Stimulated activated CD4-positive, alpha-beta T cell treated with anti-CD3 and anti-CD28 coated beads, Interleukin-4, amount 100 ng/mL, for 4 hours (primary cell): ENCODE measurements around the gene GDF11.
A peak's percentile ranks its signal among the peaks of the same experiment; 100 is the strongest.

Experiments
- DNase-seq, 2 experiments: peaks; one replicate each; pipeline ENCODE4 v3.0.0-alpha.2; 2020

GDF11 gene

DNA sequence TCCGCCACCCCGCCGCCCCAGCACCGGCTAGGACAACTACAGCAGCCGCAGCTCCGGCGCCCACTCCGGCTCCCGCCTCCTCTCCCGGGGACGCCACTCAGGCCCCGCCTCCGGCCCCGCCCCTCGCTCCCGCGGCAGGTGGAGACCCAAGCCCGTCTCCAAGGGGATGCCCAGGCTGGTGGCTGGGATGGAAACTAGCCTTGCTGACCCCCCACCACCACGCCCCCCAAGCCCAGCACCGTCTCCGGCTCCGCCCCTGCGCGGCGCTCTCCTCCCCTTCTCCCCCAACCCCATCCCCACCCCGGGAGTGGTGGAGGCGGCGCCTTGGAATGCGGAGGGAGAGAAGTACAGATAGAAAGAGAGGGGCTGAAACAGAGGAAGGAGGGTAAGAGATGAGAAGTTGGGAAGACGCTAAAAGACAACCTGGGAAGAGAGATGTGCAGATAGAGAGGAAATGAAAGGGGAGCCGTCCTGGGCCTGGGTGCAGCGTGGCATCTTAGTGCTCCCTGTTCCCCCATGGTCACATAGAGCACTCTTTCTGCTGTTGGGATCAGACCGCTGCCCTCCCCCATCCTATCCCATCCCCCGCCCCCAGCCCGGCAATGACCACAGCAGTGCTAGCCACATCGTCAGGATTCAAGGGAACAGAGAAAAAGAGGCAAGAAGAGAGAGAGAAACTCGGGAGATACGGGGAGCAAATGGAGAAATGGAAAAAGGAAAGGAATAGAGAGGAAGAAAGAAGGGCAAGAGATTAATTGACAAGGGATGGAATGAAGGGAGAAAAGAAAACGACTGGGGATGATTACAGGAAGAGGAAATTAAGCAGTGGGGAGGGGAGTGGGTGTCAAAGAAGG lies 34.9 kb upstream of the GDF11 start, which contains the start of gene ITGA7:
Gene ITGA7 (minus strand): TSS at position 64 of the 854 bp plus-strand sequence. CDS start 222 bp downstream, outside the sequence.
- DNase-seq, result peak; percentile 66 to 71

DNA sequence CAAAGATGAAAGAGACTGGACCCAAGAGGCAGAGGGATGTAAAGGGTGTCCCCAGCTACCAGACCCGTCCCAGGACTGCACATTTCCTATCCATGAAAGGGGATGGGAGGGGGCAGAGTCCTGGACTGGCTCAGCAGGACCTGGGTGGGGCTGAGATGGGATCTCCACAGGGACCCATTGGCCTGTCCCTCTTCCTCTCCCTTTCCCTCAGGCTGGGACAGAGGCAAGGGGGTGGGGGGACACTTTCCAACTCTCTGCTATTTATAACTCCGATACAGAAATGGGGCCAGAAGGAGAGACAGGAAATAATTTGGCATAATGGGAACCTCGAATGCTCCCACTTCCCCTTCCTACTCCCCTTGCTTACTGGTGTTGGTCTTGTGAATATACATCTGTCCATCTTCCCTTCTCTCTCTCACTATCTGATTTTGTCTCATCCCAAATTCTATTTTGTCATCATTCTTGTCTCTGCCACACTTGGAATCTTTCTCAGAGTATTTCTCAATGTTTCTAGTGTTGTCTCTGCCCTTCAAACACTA lies 34.2 kb upstream of the GDF11 start:
- no peak for DNase-seq

DNA sequence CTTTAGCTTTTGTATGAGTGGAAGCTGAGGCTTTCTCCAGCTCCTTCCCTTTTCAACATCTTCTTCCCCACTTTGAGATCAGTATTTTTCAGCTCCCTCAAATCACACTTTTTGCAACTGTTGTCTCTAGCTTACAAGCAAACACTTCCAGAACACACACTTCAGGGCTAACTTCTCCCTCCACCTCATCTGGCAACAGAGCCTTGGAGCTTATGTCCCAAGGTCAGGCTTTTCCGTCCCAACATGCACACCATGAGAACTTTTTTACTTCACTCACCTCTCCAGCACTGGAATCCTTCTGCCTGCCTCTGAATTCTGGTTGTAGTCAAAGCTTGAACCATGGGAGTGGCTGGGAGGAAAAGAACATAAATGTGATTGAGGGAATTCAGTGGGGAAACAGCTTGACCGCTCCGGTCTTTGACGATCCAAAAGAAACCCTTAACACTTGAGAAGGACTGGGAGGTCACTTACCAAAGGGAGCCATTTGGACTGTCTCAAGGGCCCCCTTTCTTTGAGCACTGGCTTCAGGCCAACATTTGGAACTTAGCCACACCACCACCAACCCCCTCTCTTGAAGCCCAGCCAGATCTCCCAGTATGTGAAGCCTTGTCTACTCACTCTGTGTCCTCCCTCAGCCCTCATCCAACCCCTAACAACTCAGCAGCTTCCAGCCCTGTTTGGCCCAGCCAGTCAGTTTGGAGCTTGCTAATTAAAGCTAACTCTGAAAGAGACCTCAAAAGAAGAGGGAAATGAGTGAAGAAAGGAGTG lies 31.0 kb upstream of the GDF11 start:
- no peak for DNase-seq

DNA sequence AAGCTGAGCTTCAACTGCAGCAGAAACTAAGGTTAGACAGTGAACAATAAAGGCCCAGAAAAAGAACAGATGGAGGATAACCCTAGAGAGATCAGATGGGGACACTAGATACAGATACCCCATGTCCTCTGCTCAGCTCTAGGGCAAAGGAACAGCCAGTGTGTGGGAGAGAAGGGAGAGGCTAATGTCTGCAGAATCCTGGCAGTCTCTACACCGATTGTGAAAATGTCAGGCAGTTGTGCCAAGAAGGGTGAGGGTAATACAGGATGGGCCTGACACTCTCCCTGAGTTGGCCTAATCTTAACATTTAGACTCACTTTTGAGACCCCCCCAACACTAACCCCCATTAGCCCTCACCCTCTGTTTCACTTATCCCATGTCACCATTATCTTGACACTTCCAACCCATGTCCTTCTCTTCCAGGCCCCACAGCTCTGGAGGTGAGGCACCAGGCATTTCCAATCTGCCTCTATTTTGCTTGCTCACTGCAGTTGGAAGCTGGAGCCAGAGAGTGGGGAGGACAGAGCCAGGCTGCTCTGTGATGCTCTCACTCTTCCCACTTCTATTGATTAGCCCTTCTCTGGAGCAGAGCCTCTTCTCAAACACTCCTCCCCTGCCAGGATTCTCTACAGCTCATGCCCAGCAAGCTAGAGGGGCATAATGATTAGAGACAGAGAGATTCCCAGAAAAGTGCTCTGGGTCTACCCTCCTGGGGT lies 30.1 kb upstream of the GDF11 start:
- no peak for DNase-seq

DNA sequence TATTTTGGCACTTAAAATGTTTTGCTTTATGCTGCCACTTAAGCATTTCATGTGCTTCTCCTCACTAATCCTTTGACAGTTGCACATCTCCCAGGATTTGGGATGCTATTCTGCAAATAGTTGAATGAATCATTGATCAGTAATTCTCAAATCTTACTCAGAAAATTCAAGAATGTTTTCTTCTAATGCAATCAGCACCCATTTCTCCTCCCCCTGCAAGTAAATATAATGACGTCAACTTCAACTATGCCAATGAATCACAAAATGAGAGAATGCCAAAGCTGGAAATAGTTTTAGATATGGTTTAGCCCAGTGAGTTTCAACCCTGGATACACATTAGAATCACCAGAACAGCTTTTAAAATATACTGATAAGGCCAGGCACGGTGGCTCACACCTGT lies 29.2 kb upstream of the GDF11 start:
- no peak for DNase-seq

DNA sequence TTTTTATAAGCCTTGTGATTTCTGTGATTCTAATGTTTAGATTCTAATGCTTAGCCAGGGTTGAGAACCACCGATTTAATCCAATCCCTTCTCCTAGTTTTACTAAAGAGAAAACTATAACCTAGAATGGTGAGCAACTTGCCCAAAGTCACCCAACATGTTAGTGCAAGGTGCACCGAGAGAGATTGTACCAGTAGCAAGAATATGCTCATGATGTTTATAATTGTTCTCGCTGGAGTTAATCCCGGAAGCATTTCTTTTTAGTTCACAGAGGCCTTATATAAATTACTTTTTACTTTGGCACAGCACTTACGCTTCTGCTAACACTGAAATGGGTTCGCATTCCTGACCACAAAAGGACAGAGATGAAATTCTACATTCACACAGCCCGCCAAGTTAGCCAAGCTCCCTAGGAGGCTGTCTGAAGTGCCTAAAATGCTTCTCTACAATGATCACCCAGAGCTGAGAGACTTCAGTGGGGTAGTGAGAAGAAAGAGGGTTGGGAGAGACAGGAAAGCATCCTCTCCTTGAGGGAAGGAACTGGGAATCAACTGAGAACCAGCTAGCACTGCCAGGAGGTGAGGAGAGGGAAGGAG lies 27.7 kb upstream of the GDF11 start:
- DNase-seq, result no peak

DNA sequence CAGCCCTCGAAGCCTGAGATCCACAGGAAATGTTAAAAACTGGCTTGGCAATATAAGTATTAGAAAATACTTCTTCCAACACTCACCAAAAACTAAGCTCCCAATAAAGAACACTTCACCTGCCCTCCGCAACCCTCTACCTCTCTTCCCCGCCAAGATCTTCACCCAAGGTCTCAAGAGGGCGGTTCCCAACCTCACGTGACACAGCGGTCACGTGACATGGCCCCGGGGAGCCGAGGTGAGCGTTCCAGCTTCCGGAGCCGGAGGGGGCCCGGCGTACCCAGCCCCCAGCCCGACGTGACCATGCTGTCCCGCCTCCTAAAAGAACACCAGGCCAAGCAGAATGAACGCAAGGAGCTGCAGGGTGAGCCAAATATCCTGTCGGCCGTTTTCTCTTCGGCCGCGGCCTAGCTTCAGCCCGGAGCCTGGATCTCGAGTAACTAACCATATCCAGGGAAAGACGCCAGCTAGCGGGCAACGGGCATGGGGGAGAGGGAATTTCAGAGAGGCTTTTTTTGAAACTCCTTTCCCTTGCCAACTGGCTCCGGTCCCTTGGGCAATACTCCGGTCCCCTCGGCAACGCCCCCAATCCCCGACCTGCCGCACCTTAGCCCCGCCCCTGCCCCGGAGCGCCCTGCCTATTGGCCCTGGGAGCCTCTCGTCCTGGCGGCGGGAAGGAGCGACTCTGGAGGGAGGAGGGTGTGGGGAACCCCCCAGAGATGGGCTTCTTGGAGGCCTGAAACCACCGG lies 26.9 kb upstream of the GDF11 start, which contains the start of gene BLOC1S1:
Gene BLOC1S1 (plus strand): TSS at position 214 of the 749 bp plus-strand sequence. CDS start 6 bp downstream, at position 220.
- DNase-seq, result peak; percentile 87 to 93

DNA sequence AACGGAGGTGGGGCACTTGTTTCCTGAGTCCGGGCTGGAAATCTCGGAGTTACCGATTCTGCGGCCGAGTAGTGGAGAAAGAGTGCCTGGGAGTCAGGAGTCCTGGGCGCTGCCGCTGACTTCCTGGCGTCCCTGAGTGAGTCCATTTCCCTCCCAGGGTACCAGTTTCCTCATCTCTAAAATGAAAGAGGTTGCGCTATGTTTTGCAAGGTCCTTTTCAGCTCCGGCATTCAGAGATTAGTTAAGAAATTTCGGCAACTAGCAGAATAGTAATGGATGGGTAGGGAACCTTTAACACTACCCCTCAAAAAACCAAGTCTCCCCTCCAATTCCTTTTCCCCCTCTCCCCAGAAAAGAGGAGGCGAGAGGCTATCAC lies 26.4 kb upstream of the GDF11 start:
- DNase-seq, result no peak

DNA sequence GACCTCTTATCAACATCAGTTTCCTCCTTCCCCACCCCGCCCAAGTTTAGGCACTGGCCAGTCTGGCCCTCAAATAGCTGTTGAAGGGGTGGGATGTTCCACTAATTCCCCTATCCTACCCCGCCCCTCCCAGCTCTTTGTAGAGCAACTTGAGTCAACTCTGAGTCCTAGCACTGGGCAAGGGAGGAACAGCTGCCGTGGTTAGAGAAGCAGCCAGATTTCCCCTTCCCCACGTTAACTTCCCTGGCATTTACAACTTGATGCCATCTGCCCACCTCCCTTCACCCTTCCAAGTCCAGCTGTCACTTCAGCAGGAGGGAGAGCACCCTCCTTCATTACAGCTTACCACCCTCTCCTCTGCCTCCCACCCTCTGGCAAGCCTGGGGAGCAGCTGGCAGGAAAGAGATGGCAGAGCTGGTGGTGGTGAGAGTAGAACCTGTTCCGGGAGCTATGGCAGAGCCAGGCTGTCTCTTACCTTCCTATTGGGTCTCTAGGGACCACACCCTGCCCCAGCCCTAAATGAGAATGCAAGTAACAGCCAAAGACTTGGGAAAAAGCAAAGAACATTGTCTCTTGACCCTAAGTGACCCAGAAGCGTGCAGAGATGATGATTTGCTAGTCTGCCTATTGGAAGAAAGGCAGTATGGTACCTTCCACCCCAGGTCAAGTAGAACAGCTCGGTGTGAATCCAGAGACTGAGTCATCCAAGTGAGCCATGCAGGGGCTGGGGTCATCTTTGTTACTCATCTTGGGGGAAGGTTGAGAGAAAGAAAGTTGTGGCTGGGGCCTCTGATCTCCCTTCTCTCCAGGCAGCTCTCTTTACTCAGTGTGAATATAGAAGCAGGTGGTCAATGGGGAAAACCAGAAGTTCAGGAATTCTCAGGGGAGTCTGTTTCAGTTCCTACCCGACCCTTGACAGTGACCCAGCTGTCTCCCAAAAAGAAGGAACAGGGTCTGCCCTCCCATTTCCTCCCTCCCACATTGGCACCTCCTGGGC lies 25.6 kb upstream of the GDF11 start:
- no peak for DNase-seq

DNA sequence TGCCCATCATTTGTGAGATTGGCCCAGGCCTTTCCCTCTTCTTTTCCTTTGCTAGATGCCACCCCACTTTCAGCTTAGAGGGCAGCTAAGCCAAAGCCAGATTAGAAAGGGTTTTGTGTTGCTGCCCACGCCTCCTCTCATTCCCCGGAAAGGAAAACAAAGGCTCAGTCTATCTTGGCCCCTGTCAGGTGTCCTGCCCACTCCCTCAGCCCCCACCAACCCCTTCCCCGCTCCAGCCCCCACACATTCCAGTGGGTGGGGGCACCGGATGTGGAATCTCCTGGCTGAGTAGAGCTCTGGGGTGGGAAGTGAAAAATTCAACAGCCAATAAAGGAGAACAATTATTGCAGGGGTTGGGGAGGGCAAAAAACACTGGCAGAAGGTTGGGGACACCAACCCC lies 24.9 kb upstream of the GDF11 start:
- DNase-seq, result no peak

DNA sequence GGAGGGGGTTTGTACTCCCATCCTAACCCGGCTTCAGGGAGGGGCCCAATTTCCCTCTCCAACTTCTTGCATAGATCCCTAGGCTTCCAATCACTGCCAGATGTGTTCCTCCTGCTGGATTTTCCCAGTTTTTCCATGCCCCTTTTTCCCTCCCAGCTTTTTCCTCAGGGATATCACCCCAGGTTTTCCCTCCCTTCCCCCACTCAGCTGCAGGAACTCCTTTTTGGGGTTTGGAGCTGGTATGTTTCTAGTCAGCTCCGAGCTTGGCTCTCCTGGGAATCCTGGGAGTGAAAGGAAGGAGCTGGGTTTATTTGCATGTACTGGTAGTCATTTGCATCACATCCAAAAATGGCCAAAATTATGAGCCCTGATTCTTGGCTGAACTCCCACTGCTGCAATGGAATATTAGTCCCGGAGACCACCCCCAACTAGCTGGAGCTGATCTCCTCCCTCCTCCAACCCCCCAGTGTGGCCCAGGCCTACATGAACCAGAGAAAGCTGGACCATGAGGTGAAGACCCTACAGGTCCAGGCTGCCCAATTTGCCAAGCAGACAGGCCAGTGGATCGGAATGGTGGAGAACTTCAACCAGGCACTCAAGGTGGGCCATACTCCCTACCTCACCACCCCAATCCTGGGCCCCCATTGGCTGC lies 24.2 kb upstream of the GDF11 start:
- no peak for DNase-seq

DNA sequence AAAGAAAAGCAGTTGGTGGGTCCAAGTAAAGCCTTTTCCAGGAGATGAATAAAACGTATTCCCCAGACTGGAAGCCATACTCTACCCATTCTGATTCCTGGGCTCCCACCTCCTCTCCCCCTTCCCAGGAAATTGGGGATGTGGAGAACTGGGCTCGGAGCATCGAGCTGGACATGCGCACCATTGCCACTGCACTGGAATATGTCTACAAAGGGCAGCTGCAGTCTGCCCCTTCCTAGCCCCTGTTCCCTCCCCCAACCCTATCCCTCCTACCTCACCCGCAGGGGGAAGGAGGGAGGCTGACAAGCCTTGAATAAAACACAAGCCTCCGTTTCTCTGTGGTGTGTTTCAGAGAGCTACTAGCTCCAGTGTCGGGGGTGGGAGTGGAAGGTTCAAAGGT lies 23.6 kb upstream of the GDF11 start:
- DNase-seq, result no peak

DNA sequence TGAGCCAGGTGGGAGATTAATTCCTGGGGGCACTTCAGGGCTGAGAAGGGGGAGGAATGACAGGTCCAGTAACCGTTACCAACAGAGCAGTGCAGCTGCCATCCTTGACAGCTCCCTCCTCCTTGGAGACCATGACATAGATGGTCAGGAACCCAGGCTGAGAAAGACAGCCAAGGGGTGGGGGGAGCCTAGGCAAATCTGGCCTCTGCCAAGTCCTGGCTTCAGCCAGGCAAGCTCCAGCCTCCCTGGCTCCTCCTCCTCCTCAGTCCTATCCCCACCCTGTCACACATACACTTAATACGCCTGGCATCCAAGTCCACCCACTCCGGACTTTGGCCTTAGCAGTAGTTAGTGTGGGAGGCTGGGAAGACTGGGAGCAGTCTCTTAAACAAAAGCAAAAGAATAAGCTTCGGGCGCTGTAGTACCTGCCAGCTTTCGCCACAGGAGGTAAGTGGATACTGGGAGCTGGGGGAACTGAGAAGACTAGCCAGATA lies 22.8 kb upstream of the GDF11 start, which contains the start of gene RDH5:
Gene RDH5 (plus strand): TSS at position 323 of the 494 bp plus-strand sequence. CDS start 792 bp downstream, outside the sequence.
- no peak for DNase-seq

DNA sequence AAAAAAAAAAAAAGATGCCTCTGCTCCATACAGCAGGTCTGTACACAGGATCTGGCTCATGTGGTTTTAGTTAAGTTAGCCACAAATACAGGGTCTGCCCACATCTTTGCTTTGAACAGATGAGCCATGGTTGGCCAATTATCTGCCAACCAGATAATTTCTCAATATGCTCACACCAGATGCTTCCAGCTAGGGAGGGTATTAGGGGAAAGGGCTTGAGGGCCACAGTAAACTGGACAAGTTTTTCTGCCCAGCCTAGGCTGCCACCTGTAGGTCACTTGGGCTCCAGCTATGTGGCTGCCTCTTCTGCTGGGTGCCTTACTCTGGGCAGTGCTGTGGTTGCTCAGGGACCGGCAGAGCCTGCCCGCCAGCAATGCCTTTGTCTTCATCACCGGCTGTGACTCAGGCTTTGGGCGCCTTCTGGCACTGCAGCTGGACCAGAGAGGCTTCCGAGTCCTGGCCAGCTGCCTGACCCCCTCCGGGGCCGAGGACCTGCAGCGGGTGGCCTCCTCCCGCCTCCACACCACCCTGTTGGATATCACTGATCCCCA lies 22.0 kb upstream of the GDF11 start:
- DNase-seq, result no peak

DNA sequence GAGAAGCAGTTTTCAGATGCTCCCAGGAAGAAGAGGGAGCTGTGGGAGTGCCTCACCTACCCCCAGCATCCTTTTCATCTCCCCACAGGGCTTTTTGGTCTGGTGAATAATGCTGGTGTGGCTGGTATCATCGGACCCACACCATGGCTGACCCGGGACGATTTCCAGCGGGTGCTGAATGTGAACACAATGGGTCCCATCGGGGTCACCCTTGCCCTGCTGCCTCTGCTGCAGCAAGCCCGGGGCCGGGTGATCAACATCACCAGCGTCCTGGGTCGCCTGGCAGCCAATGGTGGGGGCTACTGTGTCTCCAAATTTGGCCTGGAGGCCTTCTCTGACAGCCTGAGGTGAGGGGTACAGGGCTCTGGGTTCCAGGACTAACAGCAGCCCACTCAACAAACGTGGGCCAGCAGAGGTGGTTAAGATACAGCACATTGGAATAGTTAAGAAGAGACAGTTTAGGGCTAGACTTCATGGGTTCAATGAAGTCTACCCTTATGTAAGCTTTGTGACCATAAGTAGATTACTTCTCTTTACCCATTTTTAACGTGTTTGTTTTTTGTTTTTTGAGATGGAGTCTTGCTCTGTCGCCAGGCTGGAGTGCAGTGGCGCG lies 21.2 kb upstream of the GDF11 start:
- DNase-seq, result no peak

DNA sequence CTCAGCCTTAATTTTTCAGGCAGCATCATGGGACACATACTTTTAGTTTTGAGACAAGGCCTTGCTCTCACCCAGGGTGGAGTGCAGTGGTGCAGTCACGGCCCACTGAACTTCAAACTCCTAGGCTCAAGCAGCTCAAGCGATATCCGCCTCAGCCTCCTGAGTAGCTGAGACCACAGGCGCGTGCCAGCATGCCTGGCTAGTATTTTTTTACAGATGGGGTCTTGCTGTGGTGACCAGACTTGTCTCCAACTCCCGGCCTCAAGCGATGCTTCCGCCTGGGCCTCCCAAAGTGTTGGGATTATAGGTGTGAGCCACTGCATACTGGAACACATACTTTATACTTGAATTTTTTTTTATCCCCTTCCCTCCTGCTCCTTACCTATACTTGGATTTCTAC lies 20.0 kb upstream of the GDF11 start:
- DNase-seq, result no peak

DNA sequence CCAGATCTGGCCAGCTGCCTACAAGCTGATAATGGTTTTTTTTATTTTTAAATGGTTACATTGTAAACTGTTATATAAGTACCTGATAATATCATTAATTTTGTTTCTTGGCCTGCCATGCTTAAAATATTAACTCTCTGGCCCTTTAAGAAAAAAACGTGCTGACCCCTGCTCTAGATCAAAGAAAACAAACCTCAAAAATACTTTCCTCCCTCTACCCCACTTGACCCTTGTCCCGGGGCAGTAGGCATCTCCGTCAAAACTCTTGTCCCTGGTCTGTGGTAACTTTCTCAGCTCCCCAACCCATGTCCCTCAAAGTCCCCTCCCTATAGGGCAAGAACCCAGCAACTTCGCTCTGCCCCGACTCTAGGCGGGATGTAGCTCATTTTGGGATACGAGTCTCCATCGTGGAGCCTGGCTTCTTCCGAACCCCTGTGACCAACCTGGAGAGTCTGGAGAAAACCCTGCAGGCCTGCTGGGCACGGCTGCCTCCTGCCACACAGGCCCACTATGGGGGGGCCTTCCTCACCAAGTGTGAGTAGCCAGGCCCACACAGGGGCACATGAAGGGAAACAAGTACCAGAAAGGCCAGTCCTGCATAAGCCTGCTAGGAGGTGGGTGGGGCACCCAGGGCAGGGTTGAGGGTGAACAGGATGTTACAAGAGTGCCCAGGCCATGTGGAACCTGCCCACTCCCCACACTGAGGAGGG lies 19.3 kb upstream of the GDF11 start:
- DNase-seq, result no peak
